Adipocyte (in vitro differentiated cells): ENCODE results near the gene SMO.
"Not testable (repeated sequence)": the region's sequence is repeated elsewhere in the genome, so short reads cannot be mapped to it uniquely, and the experiment has no call there.

Experiments used
- DNase-seq: peaks from one replicate; pipeline ENCODE4 v3.0.0-alpha.2; 2015; ENCODE audit warnings: low read depth
- H3K27me3 ChIP-seq: replicated peaks from 2 replicates; pipeline ENCODE4 v1.7.0; 2013; ENCODE audit warnings: mild to moderate bottlenecking, low read length, moderate library complexity; ENCODE audit not compliant: control insufficient read depth, insufficient read depth
- H3K36me3 ChIP-seq: 2 replicates; pipeline ENCODE4 v1.7.0; 2013; ENCODE audit warnings: low read length, mild to moderate bottlenecking, moderate library complexity; ENCODE audit not compliant: control insufficient read depth, insufficient read depth, severe bottlenecking
- H3K4me1 ChIP-seq: 2 replicates; pipeline ENCODE4 v1.7.0; 2013; ENCODE audit warnings: mild to moderate bottlenecking, low read length, moderate library complexity; ENCODE audit not compliant: control insufficient read depth, insufficient read depth
- H3K4me3 ChIP-seq: 2 replicates; pipeline ENCODE4 v1.7.0; 2013; ENCODE audit warnings: mild to moderate bottlenecking, low read length, moderate library complexity
- H3K9ac ChIP-seq: 2 replicates; pipeline ENCODE4 v1.7.0; 2013; ENCODE audit warnings: mild to moderate bottlenecking, low read length, moderate library complexity
- H3K9me3 ChIP-seq: 2 replicates; pipeline ENCODE4 v1.7.0; 2013; ENCODE audit warnings: mild to moderate bottlenecking, low read length, moderate library complexity; ENCODE audit not compliant: control insufficient read depth

Gene SMO

GRCh38 chr7:129225931-129226572 lies 37.6 kb downstream of the SMO start:
- Histone ChIP-seq H3K9ac (peak overlapping the region; percentile 79), H3K4me1 (peaks cover 18% of the 10 kb centered on the region), H3K27me3 (no peaks in the 10 kb centered on the region), H3K9me3 (no peaks in the 10 kb centered on the region), H3K4me3 (peak overlapping the region; percentile 91), H3K36me3 (no peaks in the 10 kb centered on the region)
- DNase-seq, result no peak

GRCh38 chr7:129227646-129228578 lies 39.5 kb downstream of the SMO start:
- DNase-seq, result no peak
- Histone ChIP-seq H3K4me3 (no peak overlapping the region), H3K27me3 (no peaks in the 10 kb centered on the region), H3K36me3 (no peaks in the 10 kb centered on the region), H3K9ac (no peak overlapping the region), H3K9me3 (no peaks in the 10 kb centered on the region), H3K4me1 (peaks cover 18% of the 10 kb centered on the region)

DNA sequence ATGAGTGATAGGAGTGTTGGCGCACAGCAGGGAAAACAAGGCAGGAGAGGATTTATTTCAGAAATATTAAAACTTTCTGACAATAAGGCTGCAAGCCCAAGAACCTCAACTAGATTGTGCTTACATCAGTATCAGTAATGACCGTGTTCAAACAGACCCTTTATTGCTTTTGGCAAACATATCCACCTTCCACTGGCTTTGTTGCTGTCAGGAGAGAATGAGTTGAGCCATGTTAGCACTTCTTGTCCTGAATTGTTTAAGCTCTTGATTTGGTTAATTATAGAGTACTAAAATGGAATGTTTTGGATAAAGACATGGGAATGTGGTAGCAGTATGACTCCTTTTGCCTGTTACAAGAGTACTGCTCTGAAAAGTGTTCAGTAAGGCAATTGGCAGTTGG lies 40.2 kb downstream of the SMO start:
- H3K9ac ChIP-seq, result no peak overlapping the region
- no peaks in the 10 kb centered on the region for H3K27me3 ChIP-seq
- DNase-seq, result no peak
- H3K4me3 ChIP-seq, result no peak overlapping the region
- H3K9me3 ChIP-seq, result no peaks in the 10 kb centered on the region
- H3K4me1 ChIP-seq, result peaks cover 18% of the 10 kb centered on the region
- no peaks in the 10 kb centered on the region for H3K36me3 ChIP-seq

GRCh38 chr7:129231666-129232065 lies 43.2 kb downstream of the SMO start:
- Histone ChIP-seq H3K9me3 (no peaks in the 10 kb centered on the region), H3K27me3 (no peaks in the 10 kb centered on the region), H3K9ac (no peak overlapping the region), H3K4me3 (no peak overlapping the region), H3K36me3 (no peaks in the 10 kb centered on the region), H3K4me1 (peaks cover 13% of the 10 kb centered on the region)
- no peak for DNase-seq

DNA sequence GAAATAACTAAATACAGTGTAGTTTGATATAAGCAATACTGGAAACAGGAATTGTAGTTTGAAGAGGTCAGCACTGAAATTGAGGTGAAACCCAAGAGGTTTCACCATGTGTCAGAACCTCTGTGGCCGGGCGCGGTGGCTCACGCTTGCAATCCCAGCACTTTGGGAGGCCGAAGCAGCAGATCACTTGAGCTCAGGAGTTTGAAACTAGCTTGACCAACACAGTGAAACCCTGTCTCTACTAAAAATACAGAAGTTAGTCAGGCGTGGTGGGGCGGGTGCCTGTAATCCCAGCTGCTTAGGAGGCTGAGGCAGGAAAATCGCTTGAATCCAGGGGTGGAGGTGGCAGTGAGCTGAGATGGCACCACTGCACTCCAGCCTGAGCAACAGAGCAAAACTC lies 50.1 kb downstream of the SMO start:
- Histone ChIP-seq H3K27me3 (no peaks in the 10 kb centered on the region), H3K36me3 (no peaks in the 10 kb centered on the region), H3K9me3 (no peaks in the 10 kb centered on the region), H3K4me1 (peaks cover 19% of the 10 kb centered on the region), H3K9ac (no peak overlapping the region), H3K4me3 (no peak overlapping the region)
- no peak for DNase-seq

GRCh38 chr7:129240119-129240820 lies 51.8 kb downstream of the SMO start:
- Histone ChIP-seq H3K27me3 (no peaks in the 10 kb centered on the region), H3K36me3 (no peaks in the 10 kb centered on the region), H3K4me1 (peaks cover 9% of the 10 kb centered on the region), H3K4me3 (no peak overlapping the region), H3K9me3 (no peaks in the 10 kb centered on the region), H3K9ac (no peak overlapping the region)
- DNase-seq, result peak; percentile 6

GRCh38 chr7:129244220-129244619 lies 55.8 kb downstream of the SMO start:
- peaks cover 7% of the 10 kb centered on the region for H3K4me1 ChIP-seq
- no peak for DNase-seq
- H3K4me3 ChIP-seq, result no peak overlapping the region
- H3K9me3 ChIP-seq, result no peaks in the 10 kb centered on the region
- no peak overlapping the region for H3K9ac ChIP-seq
- H3K27me3 ChIP-seq, result no peaks in the 10 kb centered on the region
- H3K36me3 ChIP-seq, result no peaks in the 10 kb centered on the region

- Histone ChIP-seq H3K4me1 (peaks cover 3% of the 10 kb centered on the region), H3K4me3 (no peak overlapping the region), H3K9ac (no peak overlapping the region), H3K36me3 (no peaks in the 10 kb centered on the region), H3K27me3 (no peaks in the 10 kb centered on the region), H3K9me3 (no peaks in the 10 kb centered on the region)
- DNase-seq, result no peak
Measured at GRCh38 chr7:129245533-129245932, 57.1 kb downstream of the SMO start.

- no peak overlapping the region for H3K9ac ChIP-seq
- H3K27me3 ChIP-seq, result no peaks in the 10 kb centered on the region
- DNase-seq, result no peak
Measured at GRCh38 chr7:129247087-129247486, 58.7 kb downstream of the SMO start.

DNA sequence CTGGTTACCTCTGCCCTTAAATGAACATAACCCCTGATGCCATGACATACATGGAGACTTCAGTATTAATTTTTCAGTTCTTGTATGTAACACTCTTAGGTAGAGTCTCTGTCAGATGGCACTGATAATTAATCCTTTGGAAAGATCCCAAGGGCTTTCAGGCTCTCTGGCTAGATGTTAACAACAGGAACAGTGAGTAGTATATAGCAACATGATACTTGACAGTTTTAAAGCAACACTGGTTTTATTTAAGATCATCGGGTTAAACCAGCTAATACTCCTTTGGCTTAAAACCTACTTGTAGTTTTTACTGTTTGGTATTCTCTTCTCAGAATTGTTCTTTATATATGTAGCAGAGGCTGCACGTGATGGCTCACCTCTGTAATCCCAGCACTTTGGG lies 63.7 kb downstream of the SMO start:
- Histone ChIP-seq H3K9ac (no peak overlapping the region), H3K4me1 (peaks cover 9% of the 10 kb centered on the region), H3K36me3 (no peaks in the 10 kb centered on the region), H3K9me3 (no peaks in the 10 kb centered on the region), H3K4me3 (no peak overlapping the region), H3K27me3 (no peaks in the 10 kb centered on the region)
- no peak for DNase-seq

More at GRCh38 chr7:129247087-129247486, 58.7 kb downstream of the SMO start:
- Histone ChIP-seq H3K36me3 (no peaks in the 10 kb centered on the region), H3K4me3 (no peak overlapping the region), H3K4me1 (peaks cover 3% of the 10 kb centered on the region), H3K9me3 (no peaks in the 10 kb centered on the region)

DNA sequence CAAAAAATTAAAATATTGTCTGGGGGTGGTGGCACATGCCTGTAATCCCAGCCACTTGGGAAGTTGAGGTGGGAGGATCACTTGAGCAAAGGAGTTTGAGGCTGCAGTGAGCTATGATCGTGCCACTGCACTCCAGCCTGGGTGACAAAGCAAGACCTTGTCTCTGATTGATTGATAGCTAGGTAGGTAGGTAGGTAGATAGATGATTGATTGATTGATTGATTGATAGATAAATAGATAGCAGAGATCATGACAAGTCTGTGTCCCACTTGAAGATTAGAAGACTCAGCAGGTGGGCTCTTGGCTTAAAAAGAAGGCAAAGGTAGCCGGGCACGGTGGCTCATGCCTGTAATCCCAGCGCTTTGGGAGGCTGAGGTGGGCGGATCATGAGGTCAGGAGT lies 64.2 kb downstream of the SMO start:
- DNase-seq, H3K9me3 ChIP-seq, H3K36me3 ChIP-seq, H3K4me1 ChIP-seq, H3K4me3 ChIP-seq, H3K27me3 ChIP-seq, H3K9ac ChIP-seq: not testable (repeated sequence)
